Measurements from ENCODE around the gene TCOF1.

TCOF1 gene

GRCh38 chr5:150391064-150391834 lies 33.8 kb downstream of the TCOF1 start:
- DNase-seq: no peak

- no peak for DNase-seq
Observed at GRCh38 chr5:150391986-150392385, 34.5 kb downstream of the TCOF1 start.

- DNase-seq: no peak
Observed at GRCh38 chr5:150392680-150393079, 35.2 kb downstream of the TCOF1 start.

- no peak for DNase-seq
Observed at GRCh38 chr5:150393096-150393645, 35.7 kb downstream of the TCOF1 start.

- no peak for DNase-seq
Observed at GRCh38 chr5:150394131-150394530, 36.6 kb downstream of the TCOF1 start.

GRCh38 chr5:150394912-150395687 lies 37.6 kb downstream of the TCOF1 start:
- DNase-seq: no peak

GRCh38 chr5:150395688-150395975 lies 38.1 kb downstream of the TCOF1 start:
- DNase-seq: no peak

- no peak for DNase-seq
Observed at GRCh38 chr5:150396267-150396666, 38.8 kb downstream of the TCOF1 start.

- no peak for DNase-seq
Observed at GRCh38 chr5:150397146-150397781, 39.8 kb downstream of the TCOF1 start.

- DNase-seq: no peak
Observed at GRCh38 chr5:150397782-150398721, 40.6 kb downstream of the TCOF1 start.

GRCh38 chr5:150398722-150399523 lies 41.4 kb downstream of the TCOF1 start:
- no peak for DNase-seq

- DNase-seq: no peak
Observed at GRCh38 chr5:150399524-150400211, 42.2 kb downstream of the TCOF1 start.

GRCh38 chr5:150400316-150401075 lies 43.0 kb downstream of the TCOF1 start:
- DNase-seq: no peak

GRCh38 chr5:150401076-150401375 lies 43.5 kb downstream of the TCOF1 start:
- DNase-seq: no peak

- no peak for DNase-seq
Observed at GRCh38 chr5:150401376-150402228, 44.1 kb downstream of the TCOF1 start.

GRCh38 chr5:150402229-150402773 lies 44.8 kb downstream of the TCOF1 start:
- DNase-seq: no peak

GRCh38 chr5:150402901-150403342 lies 45.4 kb downstream of the TCOF1 start:
- DNase-seq: no peak

GRCh38 chr5:150404121-150404520 lies 46.6 kb downstream of the TCOF1 start:
- no peak for DNase-seq

- no peak for DNase-seq
Observed at GRCh38 chr5:150404535-150404934, 47.0 kb downstream of the TCOF1 start.
